Myocyte (in vitro differentiated cells): ENCODE results near the gene KDM4C. TPM values are rescaled to one million over a fixed set of nuclear protein-coding genes. Genes with fewer than 3 reads are reported as not detected.

Experiments used
- DNase-seq: peaks from one replicate; pipeline ENCODE4 v3.0.0-alpha.2; 2012; ENCODE audit warnings: low read depth
- total RNA-seq: library from RNA; depleted of rRNA; stranded (reverse); fragments of >200 nt; gene quantifications from 2 replicates; pipeline ENCODE4 v1.2.3, GENCODE V29; 2014

Gene KDM4C
- total RNA-seq, 1 donor from 2014 or later = 17.1 TPM

- DNase-seq = no peak
Observed at GRCh38 chr9:6968271-6968670, 210.5 kb downstream of the KDM4C start.

DNA sequence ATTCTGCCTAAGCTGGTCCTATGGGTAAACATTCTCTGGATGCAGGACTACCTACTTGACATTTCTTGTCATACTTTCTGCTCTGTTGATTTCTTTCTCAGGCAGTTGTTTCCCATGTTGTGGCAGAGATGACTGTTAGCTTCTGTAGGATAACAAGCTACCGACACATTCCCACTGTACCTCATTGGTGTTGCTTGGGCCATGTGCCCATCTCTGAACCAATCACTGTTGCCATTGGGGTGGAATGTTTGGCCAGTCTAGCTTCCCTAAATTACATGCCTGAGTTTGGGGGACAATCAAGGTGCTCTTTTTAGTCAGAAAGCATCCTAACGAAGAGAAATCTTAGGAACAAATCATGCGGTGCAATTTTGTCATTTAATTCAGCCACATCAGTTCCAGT is 212.0 kb downstream of the KDM4C start:
- DNase-seq = no peak

DNA sequence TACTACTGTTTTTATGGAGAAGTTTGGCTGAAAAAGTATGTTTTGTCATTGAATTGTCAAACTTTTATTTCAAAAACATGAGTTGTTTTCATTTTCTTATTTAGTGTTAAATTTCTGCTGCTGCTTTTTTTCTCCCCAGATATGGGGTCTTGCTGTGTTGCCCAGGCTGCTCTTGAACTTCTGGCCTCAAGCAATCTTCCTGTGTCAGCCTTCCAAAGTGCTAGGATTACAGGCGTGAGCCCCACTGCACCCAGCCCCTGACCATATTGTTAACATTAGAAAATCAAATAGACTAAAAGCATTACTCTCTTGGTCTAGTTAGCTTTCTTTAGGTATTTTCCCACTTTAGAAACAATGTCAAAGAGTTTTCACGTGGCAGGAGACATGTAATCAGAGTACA is 215.3 kb downstream of the KDM4C start:
- no peak for DNase-seq

GRCh38 chr9:6973762-6974161 is 216.0 kb downstream of the KDM4C start:
- DNase-seq = no peak

- DNase-seq = no peak
Observed at GRCh38 chr9:6975198-6975597, 217.4 kb downstream of the KDM4C start.

- DNase-seq = no peak
Observed at GRCh38 chr9:6977761-6978160, 220.0 kb downstream of the KDM4C start.

GRCh38 chr9:6978591-6978990 is 220.8 kb downstream of the KDM4C start:
- DNase-seq = no peak

GRCh38 chr9:6984941-6985578 is 227.3 kb downstream of the KDM4C start:
- peak; percentile 35 for DNase-seq

DNA sequence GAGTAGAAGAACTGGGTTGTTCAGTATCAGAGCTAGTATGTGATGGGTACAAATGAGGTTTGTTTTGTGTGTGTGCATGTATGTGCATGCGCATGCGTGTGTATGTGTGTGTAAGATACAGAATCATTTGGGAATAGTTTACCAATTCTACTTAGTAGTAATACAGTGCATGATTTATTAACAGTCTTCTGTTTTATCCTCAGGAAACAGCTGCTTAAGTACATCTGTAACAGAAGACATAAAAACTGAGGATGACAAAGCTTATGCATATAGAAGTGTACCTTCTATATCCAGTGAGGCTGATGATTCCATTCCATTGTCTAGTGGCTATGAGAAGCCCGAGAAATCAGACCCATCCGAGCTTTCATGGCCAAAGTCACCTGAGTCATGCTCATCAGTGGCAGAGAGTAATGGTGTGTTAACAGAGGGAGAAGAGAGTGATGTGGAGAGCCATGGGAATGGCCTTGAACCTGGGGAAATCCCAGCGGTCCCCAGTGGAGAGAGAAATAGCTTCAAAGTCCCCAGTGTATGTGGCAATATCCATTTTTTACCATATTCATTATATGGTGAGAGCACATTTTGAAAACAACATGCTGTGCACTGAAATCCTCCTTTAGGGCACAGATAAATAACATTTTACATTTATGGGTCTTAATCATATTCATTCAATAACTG is 228.5 kb downstream of the KDM4C start:
- no peak for DNase-seq

GRCh38 chr9:6987381-6987780 is 229.6 kb downstream of the KDM4C start:
- no peak for DNase-seq

DNA sequence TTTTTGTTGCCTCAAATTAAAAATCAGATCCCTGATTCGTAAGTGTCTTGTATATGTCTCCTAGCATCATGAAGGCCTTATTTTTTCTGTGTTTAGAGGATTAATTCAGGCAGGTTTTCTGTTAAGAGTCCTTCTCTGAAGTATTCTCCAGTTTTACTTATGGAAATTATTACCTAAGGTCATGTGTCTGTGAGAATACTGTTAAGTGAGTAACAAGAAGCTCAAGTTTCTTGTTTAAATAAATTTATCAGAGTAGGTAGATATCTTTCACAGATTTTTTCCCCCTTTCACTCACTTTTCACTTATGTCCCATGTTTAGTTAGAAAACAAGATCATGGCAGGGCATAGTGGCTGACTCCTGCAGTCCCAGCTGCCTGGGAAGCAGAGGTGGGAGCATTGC is 233.6 kb downstream of the KDM4C start:
- no peak for DNase-seq

DNA sequence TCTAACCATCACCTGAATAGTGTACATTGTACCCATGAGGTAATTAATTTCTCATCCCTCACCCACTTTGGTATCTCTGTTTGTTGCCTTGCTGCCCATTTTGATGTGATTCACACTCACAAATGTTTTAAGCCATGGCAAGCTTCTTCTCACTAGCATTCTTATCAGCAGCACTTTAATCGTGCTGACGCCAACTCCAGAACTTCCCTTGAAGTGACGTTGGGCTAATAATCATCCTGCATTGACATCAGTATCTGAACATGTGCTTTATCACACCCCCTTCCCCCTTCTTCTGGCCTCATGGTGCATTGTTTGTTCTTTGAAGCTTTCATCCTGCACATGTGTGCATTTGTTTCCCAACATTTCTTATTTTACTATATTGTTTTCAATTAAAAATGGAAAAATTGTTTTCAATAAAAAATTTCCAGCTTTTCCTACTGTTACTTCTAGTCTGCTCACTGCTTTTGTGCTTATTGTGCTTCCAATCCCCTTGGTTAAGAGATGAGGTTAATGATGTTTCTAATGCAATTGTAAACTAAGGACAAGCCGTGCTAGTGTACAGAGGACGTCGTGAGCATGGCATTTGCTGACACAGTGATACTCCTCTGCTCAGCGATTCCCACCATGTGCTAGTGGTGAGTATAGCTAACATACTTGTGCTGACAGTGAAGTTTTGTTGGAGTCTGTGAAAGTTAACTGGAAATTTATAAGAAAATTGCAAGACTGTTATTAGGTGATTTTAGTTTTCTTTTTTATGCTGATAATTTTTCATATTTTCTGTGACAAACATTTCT is 238.5 kb downstream of the KDM4C start:
- DNase-seq = no peak

GRCh38 chr9:6997330-6997729 is 239.6 kb downstream of the KDM4C start:
- DNase-seq = peak; percentile 22

DNA sequence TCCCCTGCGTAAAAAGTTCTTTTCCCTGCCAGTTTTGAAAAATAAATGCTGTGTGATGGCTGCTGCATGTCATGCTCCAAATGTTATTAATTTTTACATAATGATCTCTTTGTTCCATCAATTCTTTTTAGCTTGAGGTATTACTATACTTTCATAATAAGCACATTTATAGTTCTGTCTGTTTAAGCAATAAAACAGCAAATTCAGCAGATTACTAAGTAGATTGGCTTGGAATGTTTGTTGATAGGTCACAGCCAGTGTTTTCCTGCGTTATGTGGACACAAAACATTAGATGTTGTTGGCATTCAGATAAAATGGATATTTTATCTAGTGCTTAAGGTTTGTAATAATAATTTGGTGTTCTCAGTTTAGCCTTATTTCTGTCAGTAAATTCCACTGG is 242.0 kb downstream of the KDM4C start:
- no peak for DNase-seq

GRCh38 chr9:7001571-7001970 is 243.8 kb downstream of the KDM4C start:
- no peak for DNase-seq

DNA sequence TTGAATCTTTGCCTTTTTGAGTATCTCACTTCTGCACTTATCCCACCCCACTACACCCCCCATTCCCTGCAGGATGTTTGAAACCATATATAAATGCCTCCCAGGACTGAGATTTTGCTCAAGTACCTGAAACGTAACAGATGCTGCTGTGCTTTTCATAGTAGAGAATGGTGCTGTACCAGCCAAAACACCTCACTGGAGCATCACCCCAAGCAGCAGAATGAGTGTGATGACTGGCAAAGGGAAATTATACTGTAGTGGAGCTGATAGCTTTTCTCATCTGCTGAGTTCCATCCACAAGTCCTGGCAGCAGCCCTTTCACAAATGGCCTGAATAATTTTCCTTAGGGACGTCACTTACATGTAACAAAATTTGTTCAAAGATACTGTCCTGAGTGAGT is 246.1 kb downstream of the KDM4C start:
- DNase-seq = no peak

- DNase-seq = no peak
Observed at GRCh38 chr9:7006417-7006816, 248.6 kb downstream of the KDM4C start.

- DNase-seq = no peak
Observed at GRCh38 chr9:7008411-7008810, 250.6 kb downstream of the KDM4C start.

- no peak for DNase-seq
Observed at GRCh38 chr9:7009065-7009464, 251.3 kb downstream of the KDM4C start.

DNA sequence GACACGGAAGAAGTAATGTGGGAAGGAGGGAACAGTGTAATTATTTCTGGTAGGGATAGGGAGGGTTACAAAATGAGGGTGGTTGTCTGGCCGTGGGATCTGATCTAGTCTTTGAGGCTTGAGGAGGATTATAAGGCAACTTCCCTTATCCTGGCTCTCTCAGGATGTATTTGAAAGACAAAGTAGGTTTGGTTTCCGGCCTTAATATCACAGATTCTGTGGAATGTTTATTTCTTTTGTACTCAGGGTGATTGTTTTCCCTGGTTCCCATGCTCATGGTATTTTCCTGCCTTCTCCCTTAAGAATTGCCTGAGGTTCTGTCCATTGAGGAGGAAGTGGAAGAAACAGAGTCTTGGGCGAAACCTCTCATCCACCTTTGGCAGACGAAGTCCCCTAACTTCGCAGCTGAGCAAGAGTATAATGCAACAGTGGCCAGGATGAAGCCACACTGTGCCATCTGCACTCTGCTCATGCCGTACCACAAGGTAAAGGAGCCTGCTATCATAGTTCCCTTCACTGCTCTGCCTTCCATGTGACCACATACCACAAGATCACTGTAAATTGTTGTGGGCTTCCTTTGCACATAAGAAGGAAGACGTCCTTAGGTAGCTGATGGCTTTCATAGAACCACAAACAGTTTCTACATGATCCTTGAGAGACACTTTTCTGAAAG is 253.8 kb downstream of the KDM4C start:
- peak; percentile 5 for DNase-seq

DNA sequence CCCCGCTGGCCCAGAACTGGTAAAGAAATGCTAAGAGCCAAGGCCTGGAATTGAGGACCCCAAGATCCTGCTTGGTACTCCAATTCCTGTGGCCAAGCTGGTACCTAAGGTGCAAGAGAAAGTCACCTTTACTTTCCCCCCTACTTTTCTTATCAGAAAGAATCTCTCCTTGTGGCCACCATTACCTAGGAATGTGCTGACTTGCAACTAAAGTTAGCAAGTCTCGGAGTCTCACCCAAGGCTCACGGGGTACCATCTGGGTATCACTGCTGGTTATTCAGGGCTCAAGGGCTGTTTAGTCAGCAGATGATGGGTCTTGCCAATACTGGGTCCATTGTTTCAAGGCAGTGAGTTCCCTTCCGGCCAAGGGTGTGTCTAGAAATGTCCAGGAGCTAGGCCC is 270.2 kb downstream of the KDM4C start:
- no peak for DNase-seq

GRCh38 chr9:7028591-7028990 is 270.8 kb downstream of the KDM4C start:
- peak; percentile 22 for DNase-seq
